Prostate gland (tissue), 2 donors: Measurements from ENCODE around the gene MLLT1. TPM values are rescaled to one million over a fixed set of nuclear protein-coding genes. Genes with fewer than 3 reads are reported as not detected.

ENCODE experiments used
- DNase-seq: peaks from one replicate; pipeline ENCODE4 v3.0.0-alpha.2; 2019; ENCODE audit warnings: low spot score
- H3K27ac ChIP-seq, 2 donors: fragments of 200-600 bp; sonication (generic); 2 replicates each; pipeline ENCODE4 v1.5.1; 2017 to 2019
- H3K27me3 ChIP-seq: fragments of 200-600 bp; sonication (generic); replicated peaks from 2 replicates; pipeline ENCODE4 v1.5.1; 2019; ENCODE audit not compliant: insufficient read depth
- H3K36me3 ChIP-seq, 2 donors: fragments of 200-600 bp; sonication (generic); 1 replicate in 1 of 2; 2 replicates in 1 of 2; pipeline versions ENCODE4 v1.5.1 to v1.8.1; 2017 to 2019
- H3K4me1 ChIP-seq: fragments of 200-600 bp; sonication (generic); replicated peaks from 2 replicates; pipeline ENCODE4 v1.5.1; 2019
- H3K4me3 ChIP-seq, 2 donors: fragments of 200-600 bp; sonication (generic); 2 replicates each; pipeline ENCODE4 v1.5.1; 2017 to 2019
- H3K9me3 ChIP-seq: fragments of 200-600 bp; sonication (generic); 2 replicates; pipeline ENCODE4 v1.5.1; 2017
- CTCF ChIP-seq, 4 experiments: fragments of 200-600 bp in 2 of 4; fragments of 450-650 bp in 2 of 4; sonication (generic) in 2 of 4; IDR thresholded peaks; 1 replicate in 3 of 4; 2 replicates in 1 of 4; pipeline ENCODE4 v1.5.1; 2016 to 2019; ENCODE audit warnings: antibody characterized with exemption in 4 of 4, mild to moderate bottlenecking in 2 of 4, moderate library complexity in 2 of 4
- POLR2A ChIP-seq: fragments of 450-650 bp; IDR thresholded peaks from one replicate; pipeline ENCODE4 v1.6.1; 2016; ENCODE audit warnings: antibody characterized with exemption, mild to moderate bottlenecking
- POLR2AphosphoS5 ChIP-seq: sonication (generic); formaldehyde crosslinking; IDR thresholded peaks from one replicate; pipeline ENCODE4 v1.6.1; 2017; ENCODE audit warnings: antibody characterized with exemption
- WGBS: methylation state at CpG from one replicate; pipeline ENCODE4 v1.1.5; 2018; 5-methylcytosine and 5-hydroxymethylcytosine counted together
- intact Hi-C: fragments of 100-400 bp; cut with DNase I; formaldehyde crosslinking; loops from one replicate; pipeline ENCODE4 v1.14.2; 2022
- total RNA-seq, 2 donors: library from RNA; depleted of rRNA; stranded (reverse); fragments of >200 nt; gene quantifications; one replicate each; pipeline ENCODE4 v1.1.0, GENCODE V29; 2016

Gene MLLT1
- total RNA-seq, 2 donors from 2014 or later = 39.9 to 41.4 TPM

GRCh38 chr19:6298413-6298812 is 18.6 kb upstream of the MLLT1 start:
- Histone ChIP-seq H3K27me3 (no peaks in the 10 kb centered on the region), H3K27ac (no peak overlapping the region), H3K4me1 (no peaks in the 10 kb centered on the region), H3K36me3 (no peaks in the 10 kb centered on the region), H3K9me3 (no peaks in the 10 kb centered on the region), H3K4me3 (no peak overlapping the region)
- WGBS = 100% methylated on average over 1 of the region's 5 CpGs
- TF ChIP-seq POLR2A (no peak), CTCF (IDR thresholded peaks at IDR 0.05) (no peak), POLR2AphosphoS5 (no peak)
- intact Hi-C loops = loop anchor here (5.0 kb wide), 1 partner anchor 251 kb away; no protein-coding TSS in a partner anchor
- no peak for DNase-seq

- TF ChIP-seq CTCF (IDR thresholded peaks at IDR 0.05) (no peak), POLR2AphosphoS5 (no peak), POLR2A (no peak)
- no peak for DNase-seq
- Histone ChIP-seq H3K4me1 (no peaks in the 10 kb centered on the region), H3K27me3 (no peaks in the 10 kb centered on the region), H3K27ac (no peak overlapping the region), H3K9me3 (no peaks in the 10 kb centered on the region), H3K36me3 (no peaks in the 10 kb centered on the region), H3K4me3 (no peak overlapping the region)
- 62% methylated on average over 6 of the region's 6 CpGs for WGBS
- intact Hi-C loops = loop anchor here (5.0 kb wide), 1 partner anchor 250 kb away; no protein-coding TSS in a partner anchor
Measured at GRCh38 chr19:6297202-6297601, 17.4 kb upstream of the MLLT1 start.

- Histone ChIP-seq H3K27ac (no peak overlapping the region), H3K4me3 (no peak overlapping the region), H3K27me3 (no peaks in the 10 kb centered on the region), H3K4me1 (no peaks in the 10 kb centered on the region), H3K9me3 (no peaks in the 10 kb centered on the region), H3K36me3 (no peaks in the 10 kb centered on the region)
- intact Hi-C loops = no loop called here
- WGBS = 58% methylated on average over 4 of the region's 4 CpGs
- no peak for TF ChIP-seq POLR2AphosphoS5
- no peak for TF ChIP-seq POLR2A
- TF ChIP-seq CTCF (IDR thresholded peaks at IDR 0.05) = no peak
- DNase-seq = no peak
Measured at GRCh38 chr19:6292006-6292405, 12.2 kb upstream of the MLLT1 start.

- H3K27ac ChIP-seq = no peak overlapping the region
- DNase-seq = no peak
- no peak overlapping the region for H3K4me3 ChIP-seq
- no peaks in the 10 kb centered on the region for H3K36me3 ChIP-seq
- no peak for TF ChIP-seq POLR2A
- no peak for TF ChIP-seq POLR2AphosphoS5
- no peak for TF ChIP-seq CTCF (IDR thresholded peaks at IDR 0.05)
- no peaks in the 10 kb centered on the region for H3K27me3 ChIP-seq
- H3K4me1 ChIP-seq = no peaks in the 10 kb centered on the region
- no peaks in the 10 kb centered on the region for H3K9me3 ChIP-seq
- intact Hi-C loops = no loop called here
- WGBS = 100% methylated on average over 1 of the region's 1 CpG
Measured at GRCh38 chr19:6288737-6289136, 9.0 kb upstream of the MLLT1 start.

GRCh38 chr19:6287269-6287885 is 7.6 kb upstream of the MLLT1 start:
- 82% methylated on average over 6 of the region's 6 CpGs for WGBS
- H3K27ac ChIP-seq = no peak overlapping the region
- H3K4me3 ChIP-seq = no peak overlapping the region
- H3K36me3 ChIP-seq = no peaks in the 10 kb centered on the region
- intact Hi-C loops = no loop called here
- TF ChIP-seq POLR2A (no peak), CTCF (IDR thresholded peaks at IDR 0.05) (no peak), POLR2AphosphoS5 (no peak)
- DNase-seq = no peak
- H3K9me3 ChIP-seq = no peaks in the 10 kb centered on the region
- H3K4me1 ChIP-seq = no peaks in the 10 kb centered on the region
- H3K27me3 ChIP-seq = no peaks in the 10 kb centered on the region
